Keratinocyte (primary cell): Measurements from ENCODE around the gene IL3.

Experiments
- CTCF ChIP-seq, 3 experiments: IDR thresholded peaks in 1 of 3; conservative IDR thresholded peaks in 1 of 3; optimal IDR thresholded peaks in 1 of 3; 2 replicates in 2 of 3; 3 replicates in 1 of 3; pipeline versions ENCODE3 to v1.5.1; 2011; ENCODE audit warnings: low read length in 3 of 3, mild to moderate bottlenecking in 3 of 3, moderate library complexity in 2 of 3, control low read depth in 1 of 3, inconsistent platforms in 1 of 3; ENCODE audit not compliant: insufficient read depth in 2 of 3; ENCODE audit errors: extremely low read depth in 1 of 3
- EZH2 ChIP-seq: IDR thresholded peaks from one replicate; pipeline ENCODE4 v1.6.1; 2012; ENCODE audit warnings: inconsistent platforms, mild to moderate bottlenecking, low read length, moderate library complexity

- no peak for TF ChIP-seq CTCF (optimal IDR thresholded peaks at IDR 0.05 in 1 of 3, IDR thresholded peaks at IDR 0.05 in 1 of 3, conservative IDR thresholded peaks at IDR 0.05 in 1 of 3; ENCODE audit: extremely low read depth in 1 of 3, insufficient read depth in 2 of 3, low read length in 3 of 3)
- TF ChIP-seq EZH2 = no peak
Measured at GRCh38 chr5:132025403-132025971, 35.0 kb upstream of the IL3 start.
